Activated T-cell treated with anti-CD3 and anti-CD28 coated beads for 48 hours (primary cell): ENCODE data around the gene ASB3.
"Not testable (repeated sequence)": the region's sequence is repeated elsewhere in the genome, so short reads cannot be mapped to it uniquely, and the experiment has no call there.

Source experiments
- DNase-seq: peaks from one replicate; pipeline ENCODE4 v3.0.0-alpha.2; 2020; ENCODE audit warnings: low read depth

Gene ASB3

GRCh38 chr2:53787614-53788289 is 999 bp upstream of the ASB3 start:
- no peak for DNase-seq

DNA sequence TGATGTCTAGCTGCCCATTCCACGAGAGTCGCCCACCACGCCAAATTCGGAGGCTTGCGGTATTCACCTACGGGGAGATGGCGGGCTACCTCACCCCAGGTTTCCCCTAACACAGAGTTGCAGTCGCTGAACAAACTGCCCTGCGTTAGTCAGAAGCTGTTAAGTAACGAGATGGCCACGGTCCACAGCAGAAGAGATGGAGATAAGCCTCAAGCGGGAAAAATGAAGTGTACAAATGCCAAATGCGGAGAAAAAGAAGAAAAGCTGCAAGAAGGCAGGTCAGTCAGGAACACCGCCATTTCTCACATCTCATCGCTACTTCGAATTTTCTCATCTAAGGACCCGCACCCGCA is 425 bp downstream of the ASB3 start:
- DNase-seq, result peak; percentile 8

GRCh38 chr2:53785366-53785765 is 1.4 kb downstream of the ASB3 start:
- DNase-seq, result no peak

- DNase-seq, result no peak
These were observed 2.3 kb downstream of the ASB3 start for GRCh38 chr2:53784436-53784835.

GRCh38 chr2:53782676-53783075 is 4.1 kb downstream of the ASB3 start:
- DNase-seq, result no peak

DNA sequence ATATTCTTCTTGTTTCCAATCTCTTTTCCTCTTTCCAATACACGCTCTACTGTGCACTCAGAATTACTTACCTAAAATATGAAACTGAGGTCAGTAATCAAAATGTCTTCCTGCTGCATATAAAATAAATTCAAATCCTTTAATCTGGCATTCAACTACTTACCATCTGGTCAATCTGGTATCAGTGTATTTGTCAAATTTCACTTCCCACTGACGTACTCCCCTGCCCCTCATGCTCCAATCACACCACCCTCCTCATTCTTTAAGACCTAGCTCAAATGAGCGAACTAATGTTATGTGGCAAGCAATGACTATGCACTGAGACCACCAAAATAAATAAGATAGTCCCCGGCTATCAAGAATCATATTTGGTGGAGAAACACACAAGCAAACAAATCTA is 6.7 kb downstream of the ASB3 start:
- no peak for DNase-seq

- DNase-seq, result no peak
These were observed 8.1 kb downstream of the ASB3 start for GRCh38 chr2:53778536-53779162.

GRCh38 chr2:53777134-53777533 is 9.6 kb downstream of the ASB3 start:
- no peak for DNase-seq

- DNase-seq, result no peak
These were observed 16.5 kb downstream of the ASB3 start for GRCh38 chr2:53770264-53770663.

DNA sequence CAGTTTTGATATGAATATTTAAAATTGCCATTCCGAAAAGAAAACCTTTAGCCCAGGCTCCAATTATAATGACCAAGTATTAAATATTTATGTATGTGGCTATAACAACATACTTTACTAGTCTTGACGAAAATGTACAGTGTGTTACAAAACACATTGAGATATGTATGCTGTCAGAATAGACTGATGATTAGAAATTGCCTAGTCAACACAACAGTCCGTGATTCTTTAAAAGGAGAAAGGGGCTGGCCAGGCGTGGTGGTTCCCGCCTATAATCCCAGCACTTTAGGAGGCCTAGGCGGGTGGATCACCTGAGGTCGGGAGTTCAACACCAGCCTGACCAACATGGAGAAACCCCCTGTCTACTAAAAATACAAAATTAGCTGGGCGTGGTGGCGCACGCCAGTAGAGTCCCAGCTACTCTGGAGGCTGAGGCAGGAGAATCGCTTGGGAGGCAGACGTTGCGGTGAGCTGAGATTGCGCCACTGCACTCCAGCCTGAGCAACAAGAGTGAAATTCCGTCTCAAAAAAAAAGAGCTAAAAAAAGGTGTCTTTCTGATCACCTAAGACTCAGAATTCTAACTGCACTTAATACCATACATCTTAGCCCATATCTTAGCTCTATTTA is 17.3 kb downstream of the ASB3 start:
- no peak for DNase-seq

DNA sequence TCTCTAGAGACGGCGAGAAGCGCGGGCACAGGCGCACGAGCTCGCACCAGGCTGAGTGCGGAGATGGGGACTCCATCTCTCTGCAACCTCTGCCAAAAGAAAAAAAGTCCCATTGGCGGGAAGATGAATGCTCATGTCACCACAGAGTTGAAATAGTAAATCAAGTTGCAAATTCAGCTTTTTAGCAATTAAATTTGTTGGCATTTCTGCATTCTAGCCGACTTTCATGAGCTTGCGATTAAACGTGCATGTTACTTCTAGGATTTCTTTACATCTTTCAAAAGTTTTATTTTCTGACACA is 18.6 kb downstream of the ASB3 start:
- DNase-seq, result no peak

GRCh38 chr2:53767405-53768241 is 19.1 kb downstream of the ASB3 start, which contains the start of gene CHAC2:
Gene CHAC2 (plus strand): TSS chr2:53767804. CDS start chr2:53767887, 83 bp downstream.
- DNase-seq, result peak; percentile 83

DNA sequence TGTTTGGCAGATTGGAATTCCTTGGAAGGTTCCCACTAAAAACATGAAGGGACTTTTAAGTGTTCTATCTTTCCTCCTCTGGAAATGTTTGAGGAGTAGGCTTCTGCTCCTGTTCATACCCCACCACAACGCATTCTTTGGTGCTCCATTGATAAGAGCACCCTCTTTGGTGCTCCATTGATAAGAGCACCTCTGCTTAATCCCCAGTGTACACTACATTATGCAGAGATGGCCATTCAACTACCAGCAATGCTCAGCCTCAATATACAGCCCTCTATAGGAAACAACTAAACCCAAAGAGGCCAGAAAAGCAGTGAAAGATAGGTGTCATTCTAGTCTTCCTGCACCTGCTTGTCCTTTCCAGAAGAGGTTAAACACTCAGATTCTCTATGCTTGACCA is 21.0 kb downstream of the ASB3 start:
- DNase-seq, result no peak

DNA sequence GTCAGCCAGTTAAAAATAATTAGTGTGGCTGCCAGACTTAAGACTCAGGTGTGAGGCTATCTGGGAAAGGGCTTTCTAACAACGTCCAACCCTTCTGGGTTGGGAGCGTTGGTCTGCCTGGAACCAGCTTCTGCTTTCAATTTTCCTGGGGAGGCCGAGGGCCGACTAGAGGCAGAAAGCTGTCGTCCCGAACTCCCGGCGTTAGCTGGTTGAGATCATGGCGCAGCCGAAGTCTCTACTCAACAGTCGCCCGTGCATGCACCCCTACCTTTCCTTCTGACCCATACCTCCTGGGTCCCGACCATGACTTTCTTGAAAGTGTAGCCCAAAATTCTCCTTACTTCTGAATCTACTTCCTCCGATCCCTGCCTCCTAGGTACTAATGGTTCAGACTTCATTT is 29.5 kb downstream of the ASB3 start:
- not testable (repeated sequence) for DNase-seq

- DNase-seq, result no peak
These were observed 30.1 kb downstream of the ASB3 start for GRCh38 chr2:53756644-53757043.

- no peak for DNase-seq
These were observed 31.6 kb downstream of the ASB3 start for GRCh38 chr2:53755121-53755520.

- DNase-seq, result no peak
These were observed 33.7 kb downstream of the ASB3 start for GRCh38 chr2:53753041-53753440.

DNA sequence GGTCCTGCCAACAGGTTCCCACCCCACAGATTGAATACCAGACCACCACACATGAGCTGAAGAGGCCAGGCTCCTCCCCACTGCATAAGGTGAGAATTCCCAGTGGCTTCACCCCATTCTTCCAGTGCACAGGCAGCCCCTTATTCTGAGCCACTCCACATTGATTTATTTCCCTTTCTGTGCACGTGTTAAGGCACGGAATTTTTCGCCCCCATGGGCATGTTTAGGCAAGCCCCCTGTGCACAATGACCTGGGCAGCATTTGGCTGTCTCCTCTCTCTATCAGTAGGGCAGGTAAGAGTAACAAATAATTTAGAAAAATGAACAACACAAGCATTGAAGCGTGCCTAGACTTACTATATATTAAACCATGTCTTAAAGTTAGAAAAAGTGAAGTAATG is 34.4 kb downstream of the ASB3 start:
- DNase-seq, result no peak

DNA sequence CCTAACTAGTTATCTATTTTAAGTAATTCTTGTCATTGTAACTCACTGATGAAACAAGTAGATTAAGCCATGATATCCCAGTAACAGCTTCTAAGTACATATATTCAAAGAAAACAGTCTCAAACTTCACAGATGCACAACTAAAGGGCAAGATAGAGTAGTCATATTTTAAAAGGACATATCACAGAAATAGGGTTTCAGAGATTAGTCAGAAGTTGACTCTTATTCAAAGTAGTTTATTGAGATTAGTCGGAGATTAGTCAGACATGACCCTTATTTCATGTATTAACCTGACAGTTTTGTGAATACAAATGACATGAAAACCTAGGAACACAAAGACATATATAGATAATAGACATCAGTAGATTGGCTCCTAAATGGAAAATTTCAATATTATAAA is 35.0 kb downstream of the ASB3 start:
- DNase-seq, result no peak

GRCh38 chr2:53750041-53750768 is 36.5 kb downstream of the ASB3 start:
- no peak for DNase-seq

DNA sequence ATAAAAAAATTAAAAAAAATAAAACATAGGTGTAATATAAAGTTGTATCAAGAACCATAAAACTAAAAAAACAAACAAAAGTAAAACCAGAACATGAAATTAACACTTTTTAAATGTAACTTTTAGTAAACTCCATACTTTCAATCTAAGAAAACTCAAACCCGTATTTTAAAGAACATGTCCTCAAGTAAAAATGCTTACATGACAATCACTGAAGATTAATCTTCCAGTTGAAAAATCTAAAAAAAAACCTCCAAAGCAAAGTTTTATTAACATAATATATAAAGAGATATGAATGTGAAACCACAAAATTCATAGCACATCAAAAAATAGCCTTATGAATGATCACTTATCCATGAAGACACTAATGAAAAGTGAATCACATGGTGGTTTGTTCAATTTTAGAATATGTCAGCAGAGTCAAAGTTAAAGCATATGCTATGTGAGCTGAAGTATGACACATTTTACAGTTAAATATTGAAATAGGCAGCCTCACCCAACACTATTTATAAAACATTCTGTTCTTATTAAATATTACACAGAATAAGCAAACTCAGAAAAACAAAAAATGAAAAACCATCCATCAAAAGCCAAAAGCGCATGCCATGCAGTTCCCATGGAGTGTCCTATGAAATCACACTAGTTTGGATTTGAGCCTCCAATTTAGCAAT is 42.2 kb downstream of the ASB3 start:
- no peak for DNase-seq

- no peak for DNase-seq
These were observed 46.6 kb downstream of the ASB3 start for GRCh38 chr2:53740170-53740569.
